Measurements from ENCODE around the gene ARSJ.

The ARSJ gene

GRCh38 chr4:113952452-113953029 is 26.9 kb downstream of the ARSJ start:
- TF ChIP-seq EZH2phosphoT487 (IDR thresholded peaks at IDR 0.05; ENCODE audit: borderline replicate concordance): no peak
- TF ChIP-seq CTCF (conservative IDR thresholded peaks at IDR 0.05; ENCODE audit: low read length): peak; percentile 97
- Histone ChIP-seq H2AFZ (ENCODE audit: low read length) (no peak overlapping the region), H3K4me2 (ENCODE audit: low read depth, low read length, poor library complexity, severe bottlenecking) (peak overlapping the region; percentile 15), H3K27me3 (ENCODE audit: insufficient read depth, low read length, poor library complexity, severe bottlenecking) (no peaks in the 10 kb centered on the region), H3K9me3 (ENCODE audit: insufficient read depth, low read depth, low read length) (no peaks in the 10 kb centered on the region), H3K4me3 (ENCODE audit: low read length, poor library complexity, severe bottlenecking) (no peak overlapping the region), H3K36me3 (ENCODE audit: insufficient read depth, low read length) (no peaks in the 10 kb centered on the region), H3F3A (ENCODE audit: low read depth) (no peaks in the 10 kb centered on the region), H3K4me1 (ENCODE audit: insufficient read depth, low read length, poor library complexity, severe bottlenecking) (peaks cover 49% of the 10 kb centered on the region), H3K79me2 (ENCODE audit: insufficient read depth, low read length) (no peaks in the 10 kb centered on the region), H3K9me2 (replicated peaks; ENCODE audit: low read depth, low read length) (no peaks in the 10 kb centered on the region), H4K20me1 (ENCODE audit: insufficient read depth, low read length, poor library complexity, severe bottlenecking) (no peaks in the 10 kb centered on the region), H3K9ac (ENCODE audit: low read depth, low read length, poor library complexity, severe bottlenecking) (no peak overlapping the region)

DNA sequence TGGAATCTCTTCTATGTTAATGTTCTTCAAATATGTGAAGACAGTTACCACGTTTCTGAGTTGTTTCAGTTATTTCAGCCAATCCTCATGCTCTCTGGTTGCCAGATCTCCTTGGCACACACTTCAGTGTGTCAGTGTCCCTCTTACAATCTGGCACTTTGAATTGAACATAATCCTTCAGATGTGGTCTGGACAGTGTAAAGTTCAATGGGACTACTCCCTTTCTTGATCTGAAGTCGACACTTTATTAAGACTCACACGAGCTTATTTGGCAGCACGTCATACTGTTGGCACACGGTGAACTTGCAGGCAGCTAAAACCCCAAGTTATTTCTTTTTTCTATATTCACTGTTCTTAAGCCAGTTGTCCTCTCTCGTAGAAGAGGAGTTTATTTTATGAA is 28.2 kb downstream of the ARSJ start:
- Histone ChIP-seq H3K9ac (ENCODE audit: low read depth, low read length, poor library complexity, severe bottlenecking) (no peak overlapping the region), H2AFZ (ENCODE audit: low read length) (no peak overlapping the region), H3K9me3 (ENCODE audit: insufficient read depth, low read depth, low read length) (no peaks in the 10 kb centered on the region), H4K20me1 (ENCODE audit: insufficient read depth, low read length, poor library complexity, severe bottlenecking) (no peaks in the 10 kb centered on the region), H3F3A (ENCODE audit: low read depth) (no peaks in the 10 kb centered on the region), H3K4me2 (ENCODE audit: low read depth, low read length, poor library complexity, severe bottlenecking) (no peak overlapping the region), H3K27me3 (ENCODE audit: insufficient read depth, low read length, poor library complexity, severe bottlenecking) (no peaks in the 10 kb centered on the region), H3K36me3 (ENCODE audit: insufficient read depth, low read length) (no peaks in the 10 kb centered on the region), H3K4me1 (ENCODE audit: insufficient read depth, low read length, poor library complexity, severe bottlenecking) (peaks cover 39% of the 10 kb centered on the region), H3K9me2 (replicated peaks; ENCODE audit: low read depth, low read length) (no peaks in the 10 kb centered on the region), H3K79me2 (ENCODE audit: insufficient read depth, low read length) (no peaks in the 10 kb centered on the region), H3K4me3 (ENCODE audit: low read length, poor library complexity, severe bottlenecking) (no peak overlapping the region)
- TF ChIP-seq EZH2phosphoT487 (IDR thresholded peaks at IDR 0.05; ENCODE audit: borderline replicate concordance) (no peak), CTCF (conservative IDR thresholded peaks at IDR 0.05; ENCODE audit: low read length) (no peak)

- Histone ChIP-seq H3K4me2 (ENCODE audit: low read depth, low read length, poor library complexity, severe bottlenecking) (no peak overlapping the region), H4K20me1 (ENCODE audit: insufficient read depth, low read length, poor library complexity, severe bottlenecking) (no peaks in the 10 kb centered on the region), H3K79me2 (ENCODE audit: insufficient read depth, low read length) (no peaks in the 10 kb centered on the region), H3K9ac (ENCODE audit: low read depth, low read length, poor library complexity, severe bottlenecking) (no peak overlapping the region), H3K36me3 (ENCODE audit: insufficient read depth, low read length) (no peaks in the 10 kb centered on the region), H3K4me1 (ENCODE audit: insufficient read depth, low read length, poor library complexity, severe bottlenecking) (peaks cover 36% of the 10 kb centered on the region), H3K9me3 (ENCODE audit: insufficient read depth, low read depth, low read length) (no peaks in the 10 kb centered on the region), H3K27me3 (ENCODE audit: insufficient read depth, low read length, poor library complexity, severe bottlenecking) (no peaks in the 10 kb centered on the region), H3K4me3 (ENCODE audit: low read length, poor library complexity, severe bottlenecking) (no peak overlapping the region), H3F3A (ENCODE audit: low read depth) (no peaks in the 10 kb centered on the region), H2AFZ (ENCODE audit: low read length) (no peak overlapping the region), H3K9me2 (replicated peaks; ENCODE audit: low read depth, low read length) (no peaks in the 10 kb centered on the region)
- TF ChIP-seq EZH2phosphoT487 (IDR thresholded peaks at IDR 0.05; ENCODE audit: borderline replicate concordance): no peak
- TF ChIP-seq CTCF (conservative IDR thresholded peaks at IDR 0.05; ENCODE audit: low read length): no peak
These were observed 29.2 kb downstream of the ARSJ start for GRCh38 chr4:113950207-113950606.
